Measurements from ENCODE around the gene HTR2A. TPM values are rescaled to one million over a fixed set of nuclear protein-coding genes. Genes with fewer than 3 reads are reported as not detected.
A peak's percentile ranks its signal among the peaks of the same experiment; 100 is the strongest.

Gene HTR2A
- total and polyA plus RNA-seq, 2 donors = 0.38 to 0.48 TPM

DNA sequence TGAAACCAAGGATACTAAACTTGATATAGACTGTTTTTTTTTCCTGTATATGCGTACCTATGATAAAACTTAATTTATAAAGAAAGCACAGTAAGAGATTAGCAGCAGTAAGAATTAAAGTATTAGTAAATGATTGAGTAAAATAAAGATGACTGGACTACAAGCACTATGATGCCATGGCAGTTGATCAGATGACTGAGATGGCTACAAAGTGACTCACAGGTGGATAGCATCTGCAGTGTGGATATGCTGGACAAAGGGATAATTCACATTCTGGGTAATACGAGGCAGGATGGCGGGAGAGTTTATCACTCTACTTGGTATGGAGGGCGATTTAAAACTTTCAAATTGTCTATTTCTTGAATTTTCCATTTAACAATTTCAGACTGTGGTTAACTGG lies 11.8 kb downstream of the HTR2A start:
- no peaks in the 10 kb centered on the region for H3K9me3 ChIP-seq (ENCODE audit: control insufficient read depth in 2 of 2, insufficient read depth in 1 of 2, low read length in 1 of 2)
- no peaks in the 10 kb centered on the region for H3K4me1 ChIP-seq (ENCODE audit: control insufficient read depth in 2 of 2, insufficient read depth in 2 of 2, low read length in 2 of 2)
- DNase-seq (ENCODE audit: low read depth in 6 of 9, low spot score in 9 of 9) = no peak
- H3K36me3 ChIP-seq (ENCODE audit: control insufficient read depth in 2 of 2, insufficient read depth in 2 of 2, low read length in 1 of 2) = no peaks in the 10 kb centered on the region
- no peaks in the 10 kb centered on the region for H3K27me3 ChIP-seq (ENCODE audit: control insufficient read depth in 2 of 2, insufficient read depth in 1 of 2, low read length in 1 of 2)
- H3K27ac ChIP-seq (ENCODE audit: low read depth in 1 of 2, low read length in 1 of 2) = no peak overlapping the region
- WGBS = 97% methylated on average over 4 of the region's 4 CpGs
- H3K4me3 ChIP-seq (ENCODE audit: low read length in 2 of 2) = no peak overlapping the region

DNA sequence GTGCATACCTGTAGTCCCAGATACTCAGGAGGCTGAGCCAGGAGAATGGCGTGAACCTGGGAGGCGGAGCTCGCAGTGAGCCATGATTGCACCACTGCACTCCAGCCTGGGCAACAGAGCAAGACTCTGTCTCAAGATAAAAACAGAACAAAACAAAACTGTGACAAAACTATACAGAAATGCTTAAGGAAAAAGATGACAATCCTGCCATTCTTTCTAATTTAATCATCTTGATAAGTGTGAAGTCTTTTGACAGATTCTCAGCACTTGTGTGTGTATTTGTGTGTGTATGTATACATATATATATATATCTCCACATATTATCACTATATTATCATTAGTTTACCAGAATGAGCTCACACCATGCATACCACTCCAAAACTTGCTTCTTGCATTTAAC lies 12.3 kb downstream of the HTR2A start:
- 99% methylated on average over 3 of the region's 3 CpGs for WGBS
- Histone ChIP-seq H3K27ac (ENCODE audit: low read depth in 1 of 2, low read length in 1 of 2) (no peak overlapping the region), H3K9me3 (ENCODE audit: control insufficient read depth in 2 of 2, insufficient read depth in 1 of 2, low read length in 1 of 2) (no peaks in the 10 kb centered on the region), H3K4me1 (ENCODE audit: control insufficient read depth in 2 of 2, insufficient read depth in 2 of 2, low read length in 2 of 2) (no peaks in the 10 kb centered on the region), H3K27me3 (ENCODE audit: control insufficient read depth in 2 of 2, insufficient read depth in 1 of 2, low read length in 1 of 2) (no peaks in the 10 kb centered on the region), H3K36me3 (ENCODE audit: control insufficient read depth in 2 of 2, insufficient read depth in 2 of 2, low read length in 1 of 2) (no peaks in the 10 kb centered on the region), H3K4me3 (ENCODE audit: low read length in 2 of 2) (no peak overlapping the region)
- no peak for DNase-seq (ENCODE audit: low read depth in 6 of 9, low spot score in 9 of 9)

DNA sequence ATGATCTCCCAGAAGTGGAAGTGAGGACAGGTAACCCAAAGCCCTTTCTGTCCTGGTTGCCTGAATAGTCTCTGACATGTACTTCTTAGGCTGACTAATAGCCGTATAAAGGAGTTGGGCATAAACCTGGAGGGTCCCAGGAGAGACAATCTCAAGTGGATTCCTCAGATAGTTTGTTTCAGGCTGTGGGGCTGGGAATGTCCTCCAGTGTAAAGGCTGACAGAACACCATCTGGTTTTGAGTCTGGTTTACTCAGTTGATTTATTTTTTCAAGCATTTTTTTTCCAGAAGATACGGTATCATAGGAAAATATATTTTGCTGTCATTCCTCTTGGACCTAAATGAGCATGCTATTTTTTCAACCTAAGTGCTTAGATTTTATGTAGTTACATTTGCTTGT lies 15.2 kb downstream of the HTR2A start:
- 73% methylated on average over 2 of the region's 2 CpGs for WGBS
- Histone ChIP-seq H3K27ac (ENCODE audit: low read depth in 1 of 2, low read length in 1 of 2) (no peak overlapping the region), H3K36me3 (ENCODE audit: control insufficient read depth in 2 of 2, insufficient read depth in 2 of 2, low read length in 1 of 2) (no peaks in the 10 kb centered on the region)

DNA sequence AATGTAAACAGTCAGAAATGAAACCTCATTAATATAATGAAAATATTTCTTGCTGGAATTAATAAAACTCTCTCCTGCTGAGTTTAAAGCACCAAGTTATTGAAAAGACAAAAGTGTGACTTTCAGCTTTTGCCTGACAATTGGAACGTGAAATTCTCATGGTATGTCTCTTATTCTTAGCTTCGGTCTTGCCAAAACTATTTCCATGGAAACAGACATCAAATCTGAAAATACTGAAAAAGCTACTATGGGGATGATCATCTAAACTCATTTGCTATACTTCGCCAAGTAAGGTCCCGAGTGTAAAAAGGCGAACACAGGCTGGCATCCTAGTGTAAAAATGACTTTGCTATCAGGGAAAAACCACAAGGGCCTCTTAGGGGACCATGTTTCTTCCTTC lies 22.8 kb downstream of the HTR2A start:
- Histone ChIP-seq H3K36me3 (ENCODE audit: control insufficient read depth in 2 of 2, insufficient read depth in 2 of 2, low read length in 1 of 2) (no peaks in the 10 kb centered on the region), H3K4me3 (ENCODE audit: low read length in 2 of 2) (no peak overlapping the region), H3K9me3 (ENCODE audit: control insufficient read depth in 2 of 2, insufficient read depth in 1 of 2, low read length in 1 of 2) (no peaks in the 10 kb centered on the region), H3K27ac (ENCODE audit: low read depth in 1 of 2, low read length in 1 of 2) (no peak overlapping the region), H3K27me3 (ENCODE audit: control insufficient read depth in 2 of 2, insufficient read depth in 1 of 2, low read length in 1 of 2) (no peaks in the 10 kb centered on the region), H3K4me1 (ENCODE audit: control insufficient read depth in 2 of 2, insufficient read depth in 2 of 2, low read length in 2 of 2) (no peaks in the 10 kb centered on the region)
- 93% methylated on average over 5 of the region's 5 CpGs for WGBS
- DNase-seq (ENCODE audit: low read depth in 6 of 9, low spot score in 9 of 9) = no peak

More for the DNA sequence above, 15.2 kb downstream of the HTR2A start:
- H3K4me1 ChIP-seq (ENCODE audit: control insufficient read depth in 2 of 2, insufficient read depth in 2 of 2, low read length in 2 of 2) = no peaks in the 10 kb centered on the region
- no peak for DNase-seq (ENCODE audit: low read depth in 6 of 9, low spot score in 9 of 9)
- no peaks in the 10 kb centered on the region for H3K27me3 ChIP-seq (ENCODE audit: control insufficient read depth in 2 of 2, insufficient read depth in 1 of 2, low read length in 1 of 2)
- no peak overlapping the region for H3K4me3 ChIP-seq (ENCODE audit: low read length in 2 of 2)
- H3K9me3 ChIP-seq (ENCODE audit: control insufficient read depth in 2 of 2, insufficient read depth in 1 of 2, low read length in 1 of 2) = no peaks in the 10 kb centered on the region

DNA sequence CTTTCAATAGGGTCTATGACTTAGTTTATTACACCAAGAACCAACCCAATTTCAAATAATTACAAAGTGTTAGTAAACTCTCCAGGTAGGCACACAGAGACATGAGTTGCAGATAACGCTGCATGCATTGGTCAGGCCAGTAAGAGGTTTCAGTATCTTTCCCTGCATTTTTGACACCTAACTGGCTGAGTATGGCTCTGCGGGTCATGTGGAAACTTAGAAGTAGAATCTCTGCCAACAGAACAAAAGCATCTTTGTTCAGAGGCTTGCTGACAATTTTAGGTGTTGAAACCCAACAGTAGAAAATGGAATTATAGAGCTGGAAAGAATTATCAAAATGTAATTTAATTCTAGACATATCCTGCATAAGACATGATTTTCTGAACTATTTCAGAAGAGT lies 25.3 kb downstream of the HTR2A start:
- Histone ChIP-seq H3K27me3 (ENCODE audit: control insufficient read depth in 2 of 2, insufficient read depth in 1 of 2, low read length in 1 of 2) (no peaks in the 10 kb centered on the region), H3K9me3 (ENCODE audit: control insufficient read depth in 2 of 2, insufficient read depth in 1 of 2, low read length in 1 of 2) (no peaks in the 10 kb centered on the region), H3K4me1 (ENCODE audit: control insufficient read depth in 2 of 2, insufficient read depth in 2 of 2, low read length in 2 of 2) (no peaks in the 10 kb centered on the region), H3K4me3 (ENCODE audit: low read length in 2 of 2) (no peak overlapping the region), H3K27ac (ENCODE audit: low read depth in 1 of 2, low read length in 1 of 2) (no peak overlapping the region), H3K36me3 (ENCODE audit: control insufficient read depth in 2 of 2, insufficient read depth in 2 of 2, low read length in 1 of 2) (no peaks in the 10 kb centered on the region)
- DNase-seq (ENCODE audit: low read depth in 6 of 9, low spot score in 9 of 9) = no peak
- 96% methylated on average over 2 of the region's 2 CpGs for WGBS

DNA sequence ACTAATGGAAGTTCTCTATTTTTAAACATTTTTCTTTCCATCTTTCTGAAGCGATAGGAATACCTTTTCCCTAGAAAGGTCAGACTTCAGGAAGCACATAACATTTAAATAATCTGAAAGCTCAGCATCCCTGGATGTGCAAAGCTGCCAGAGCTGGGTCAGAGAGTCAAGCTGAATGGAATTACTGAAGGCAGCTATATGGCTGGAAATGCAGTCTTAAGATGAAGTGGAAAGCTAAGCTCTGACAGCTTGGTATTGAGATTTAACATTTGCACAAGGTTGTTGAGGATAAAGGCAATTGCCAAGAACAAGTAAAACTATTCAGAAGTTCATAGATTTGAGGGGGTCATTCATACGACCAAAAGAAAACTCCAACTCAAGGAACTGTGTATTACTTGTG lies 28.8 kb downstream of the HTR2A start:
- Histone ChIP-seq H3K4me3 (ENCODE audit: low read length in 2 of 2) (no peak overlapping the region), H3K9me3 (ENCODE audit: control insufficient read depth in 2 of 2, insufficient read depth in 1 of 2, low read length in 1 of 2) (no peaks in the 10 kb centered on the region), H3K27me3 (ENCODE audit: control insufficient read depth in 2 of 2, insufficient read depth in 1 of 2, low read length in 1 of 2) (no peaks in the 10 kb centered on the region), H3K4me1 (ENCODE audit: control insufficient read depth in 2 of 2, insufficient read depth in 2 of 2, low read length in 2 of 2) (no peaks in the 10 kb centered on the region), H3K27ac (ENCODE audit: low read depth in 1 of 2, low read length in 1 of 2) (no peak overlapping the region), H3K36me3 (ENCODE audit: control insufficient read depth in 2 of 2, insufficient read depth in 2 of 2, low read length in 1 of 2) (no peaks in the 10 kb centered on the region)
- no peak for DNase-seq (ENCODE audit: low read depth in 6 of 9, low spot score in 9 of 9)
- 97% methylated on average over 2 of the region's 2 CpGs for WGBS

DNA sequence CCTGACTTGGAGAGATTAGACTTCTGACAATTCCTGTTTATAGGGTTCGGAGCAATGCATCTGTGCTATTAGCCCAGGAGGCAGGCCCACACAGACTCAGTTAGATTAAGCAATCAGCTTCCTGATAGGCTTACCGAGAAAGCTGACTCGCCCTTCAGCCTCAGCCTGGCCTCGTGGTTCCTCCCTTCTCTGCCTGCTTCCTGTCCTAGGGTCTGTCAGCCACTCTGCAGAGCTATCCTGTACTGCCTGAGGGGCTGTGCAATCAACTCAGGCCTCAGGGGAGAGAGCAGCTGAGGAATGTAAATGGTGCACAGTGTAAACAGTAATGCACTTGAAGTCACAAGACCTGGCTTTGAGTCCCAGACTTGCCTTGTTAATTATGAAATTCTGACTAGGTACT lies 30.7 kb downstream of the HTR2A start:
- H3K4me1 ChIP-seq (ENCODE audit: control insufficient read depth in 2 of 2, insufficient read depth in 2 of 2, low read length in 2 of 2) = no peaks in the 10 kb centered on the region
- H3K27me3 ChIP-seq (ENCODE audit: control insufficient read depth in 2 of 2, insufficient read depth in 1 of 2, low read length in 1 of 2) = no peaks in the 10 kb centered on the region
- 25% methylated on average over 4 of the region's 4 CpGs for WGBS
- no peak overlapping the region for H3K27ac ChIP-seq (ENCODE audit: low read depth in 1 of 2, low read length in 1 of 2)
- DNase-seq (ENCODE audit: low read depth in 6 of 9, low spot score in 9 of 9) = peak in 1 of 9 donors; percentile 20
- no peak overlapping the region for H3K4me3 ChIP-seq (ENCODE audit: low read length in 2 of 2)
- no peaks in the 10 kb centered on the region for H3K9me3 ChIP-seq (ENCODE audit: control insufficient read depth in 2 of 2, insufficient read depth in 1 of 2, low read length in 1 of 2)
- H3K36me3 ChIP-seq (ENCODE audit: control insufficient read depth in 2 of 2, insufficient read depth in 2 of 2, low read length in 1 of 2) = no peaks in the 10 kb centered on the region

DNA sequence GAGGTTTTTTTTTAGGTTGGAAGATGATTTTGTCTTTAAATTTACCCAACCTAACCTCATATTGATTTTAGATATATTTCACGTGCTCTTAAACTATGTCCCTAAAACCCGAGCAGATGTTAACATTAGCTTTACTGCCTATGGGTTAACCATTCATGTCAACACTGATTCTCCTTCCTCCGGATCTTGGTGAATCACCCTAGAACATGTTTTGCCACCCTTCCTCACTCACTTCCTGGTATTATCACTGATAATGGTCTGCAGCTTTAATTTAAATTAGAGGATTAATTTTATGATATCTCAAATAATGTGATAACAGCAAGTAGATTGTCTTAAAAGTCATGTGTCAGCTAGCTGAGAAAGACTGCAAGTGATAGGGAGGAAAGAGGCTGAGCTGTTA lies 31.9 kb downstream of the HTR2A start:
- H3K4me1 ChIP-seq (ENCODE audit: control insufficient read depth in 2 of 2, insufficient read depth in 2 of 2, low read length in 2 of 2) = no peaks in the 10 kb centered on the region
- whole genome bisulfite sequencing = 97% methylated on average over 3 of the region's 3 CpGs
- no peaks in the 10 kb centered on the region for H3K27me3 ChIP-seq (ENCODE audit: control insufficient read depth in 2 of 2, insufficient read depth in 1 of 2, low read length in 1 of 2)
- H3K27ac ChIP-seq (ENCODE audit: low read depth in 1 of 2, low read length in 1 of 2) = no peak overlapping the region
- no peak overlapping the region for H3K4me3 ChIP-seq (ENCODE audit: low read length in 2 of 2)
- H3K36me3 ChIP-seq (ENCODE audit: control insufficient read depth in 2 of 2, insufficient read depth in 2 of 2, low read length in 1 of 2) = no peaks in the 10 kb centered on the region
- H3K9me3 ChIP-seq (ENCODE audit: control insufficient read depth in 2 of 2, insufficient read depth in 1 of 2, low read length in 1 of 2) = no peaks in the 10 kb centered on the region
- no peak for DNase-seq (ENCODE audit: low read depth in 6 of 9, low spot score in 9 of 9)

DNA sequence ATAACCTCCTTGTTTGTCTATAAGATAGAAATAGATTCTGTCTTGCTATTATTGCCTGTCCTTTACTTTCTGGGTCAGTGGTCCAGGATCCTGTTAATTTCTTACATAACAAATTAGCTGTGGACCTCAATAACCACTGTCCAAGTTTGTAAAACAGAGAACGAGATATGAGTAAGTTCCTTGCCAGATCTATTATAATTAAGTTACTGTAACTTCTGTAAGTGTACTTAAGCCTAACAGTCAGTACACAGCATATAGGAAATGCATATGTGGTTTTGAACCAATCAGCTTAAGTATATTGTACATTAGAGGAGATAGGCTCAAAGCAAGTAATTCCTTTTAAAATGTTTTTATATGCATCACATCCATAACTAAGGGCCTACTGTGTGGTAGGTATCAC lies 34.9 kb downstream of the HTR2A start:
- H3K36me3 ChIP-seq (ENCODE audit: control insufficient read depth in 2 of 2, insufficient read depth in 2 of 2, low read length in 1 of 2) = no peaks in the 10 kb centered on the region
- no peaks in the 10 kb centered on the region for H3K27me3 ChIP-seq (ENCODE audit: control insufficient read depth in 2 of 2, insufficient read depth in 1 of 2, low read length in 1 of 2)
- 82% methylated on average over 1 of the region's 1 CpG for WGBS
- no peak for DNase-seq (ENCODE audit: low read depth in 6 of 9, low spot score in 9 of 9)
- H3K4me1 ChIP-seq (ENCODE audit: control insufficient read depth in 2 of 2, insufficient read depth in 2 of 2, low read length in 2 of 2) = no peaks in the 10 kb centered on the region
- H3K4me3 ChIP-seq (ENCODE audit: low read length in 2 of 2) = no peak overlapping the region
- H3K9me3 ChIP-seq (ENCODE audit: control insufficient read depth in 2 of 2, insufficient read depth in 1 of 2, low read length in 1 of 2) = no peaks in the 10 kb centered on the region
- no peak overlapping the region for H3K27ac ChIP-seq (ENCODE audit: low read depth in 1 of 2, low read length in 1 of 2)

DNA sequence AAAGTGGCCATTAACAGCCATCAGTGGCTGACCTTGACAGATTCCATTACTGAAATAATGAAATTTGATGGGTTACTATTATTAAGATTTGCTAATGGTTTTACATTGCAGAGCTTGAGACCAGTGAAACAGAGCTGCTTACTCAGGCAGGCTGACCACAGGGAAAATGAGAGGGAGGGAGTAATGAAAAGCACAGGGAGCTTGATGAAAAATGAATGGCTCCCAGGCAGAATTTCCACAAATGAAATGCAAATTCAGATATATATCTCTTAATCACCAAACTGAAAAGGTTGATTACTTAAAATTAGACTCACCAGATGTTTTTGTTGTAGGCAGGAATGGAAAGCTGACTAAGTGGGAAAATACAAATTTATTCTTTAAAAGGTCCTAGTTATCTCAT lies 36.1 kb downstream of the HTR2A start:
- H3K27ac ChIP-seq (ENCODE audit: low read depth in 1 of 2, low read length in 1 of 2) = no peak overlapping the region
- no peaks in the 10 kb centered on the region for H3K9me3 ChIP-seq (ENCODE audit: control insufficient read depth in 2 of 2, insufficient read depth in 1 of 2, low read length in 1 of 2)
- no peaks in the 10 kb centered on the region for H3K4me1 ChIP-seq (ENCODE audit: control insufficient read depth in 2 of 2, insufficient read depth in 2 of 2, low read length in 2 of 2)

More for the DNA sequence above, 36.1 kb downstream of the HTR2A start:
- no peak for DNase-seq (ENCODE audit: low read depth in 6 of 9, low spot score in 9 of 9)
- no peaks in the 10 kb centered on the region for H3K27me3 ChIP-seq (ENCODE audit: control insufficient read depth in 2 of 2, insufficient read depth in 1 of 2, low read length in 1 of 2)
- H3K4me3 ChIP-seq (ENCODE audit: low read length in 2 of 2) = no peak overlapping the region
- H3K36me3 ChIP-seq (ENCODE audit: control insufficient read depth in 2 of 2, insufficient read depth in 2 of 2, low read length in 1 of 2) = no peaks in the 10 kb centered on the region
